DMS114 treated with DMSO at 0.1 percent for 48 hours (cell line): ENCODE data around the gene NFIX.
A peak's percentile ranks its signal among the peaks of the same experiment; 100 is the strongest.

ENCODE experiments used
- DNase-seq: peaks from one replicate; lab custom pipeline; 2025; ENCODE audit not compliant: unreplicated experiment; lab: John Stamatoyannopoulos, UW

The NFIX gene

GRCh38 chr19:13101590-13102415 is 106.5 kb downstream of the NFIX start:
- DNase-seq, result no peak

- DNase-seq, result no peak
Measured at GRCh38 chr19:13102416-13102665, 107.1 kb downstream of the NFIX start.

- DNase-seq, result no peak
Measured at GRCh38 chr19:13102666-13103580, 107.6 kb downstream of the NFIX start, which contains the start of gene LYL1. Gene LYL1, minus strand, starts transcription at chr19:13102858. Its CDS starts 1,687 bp downstream, at chr19:13101171.

GRCh38 chr19:13103581-13104359 is 108.5 kb downstream of the NFIX start:
- no peak for DNase-seq

GRCh38 chr19:13104360-13104847 is 109.1 kb downstream of the NFIX start:
- no peak for DNase-seq

GRCh38 chr19:13104848-13105711 is 109.8 kb downstream of the NFIX start:
- DNase-seq, result no peak

- no peak for DNase-seq
Measured at GRCh38 chr19:13109361-13110098, 114.3 kb downstream of the NFIX start.

- no peak for DNase-seq
Measured at GRCh38 chr19:13110099-13110610, 114.9 kb downstream of the NFIX start.

GRCh38 chr19:13112555-13112954 is 117.3 kb downstream of the NFIX start:
- no peak for DNase-seq

- DNase-seq, result no peak
Measured at GRCh38 chr19:13115936-13116281, 120.6 kb downstream of the NFIX start.

GRCh38 chr19:13116282-13117175 is 121.3 kb downstream of the NFIX start, which contains the start of gene TRMT1:
Gene TRMT1, minus strand, starts transcription at chr19:13116740. Its CDS starts 341 bp downstream, at chr19:13116399.
- DNase-seq, result peak; percentile 76

- no peak for DNase-seq
Measured at GRCh38 chr19:13117176-13117771, 122.0 kb downstream of the NFIX start.

GRCh38 chr19:13117772-13118423 is 122.6 kb downstream of the NFIX start, which contains the start of gene NACC1:
Gene NACC1, plus strand, starts transcription at chr19:13118264. Its CDS starts 16,944 bp downstream, at chr19:13135208.
- DNase-seq, result peak; percentile 68

- DNase-seq, result no peak
Measured at GRCh38 chr19:13118424-13119193, 123.3 kb downstream of the NFIX start.

- no peak for DNase-seq
Measured at GRCh38 chr19:13119627-13120026, 124.4 kb downstream of the NFIX start.

GRCh38 chr19:13120031-13120430 is 124.8 kb downstream of the NFIX start:
- no peak for DNase-seq
